Activated CD8-positive, alpha-beta T cell treated with anti-CD3 and anti-CD28 coated beads for 36 hours (primary cell): ENCODE data around the gene SKOR2. TPM values are rescaled to one million over a fixed set of nuclear protein-coding genes. Genes with fewer than 3 reads are reported as not detected.
"Not testable (repeated sequence)": the region's sequence is repeated elsewhere in the genome, so short reads cannot be mapped to it uniquely, and the experiment has no call there.

Source experiments
- ATAC-seq: fragments of 200-7000 bp; cut with Tn5 transposase; one replicate; pipeline ENCODE4 v1.10.0; 2021; ENCODE audit warnings: mild to moderate bottlenecking, moderate library complexity
- CTCF ChIA-PET: fragments of 350-600 bp; sonication (Branson Sonifier 250); formaldehyde crosslinking; loops from one replicate; lab custom pipeline; 2021; ENCODE audit warnings: antibody characterized with exemption; lab: Charles Lee
- POLR2A ChIA-PET: fragments of 350-600 bp; sonication (Branson Sonifier 250); formaldehyde crosslinking; loops from one replicate; lab custom pipeline; 2021; ENCODE audit warnings: antibody characterized with exemption; lab: Charles Lee
- DNase-seq: peaks from one replicate; pipeline ENCODE4 v3.0.0-alpha.2; 2020
- H3K27ac Mint-ChIP-seq: one replicate; pipeline ENCODE4 v1.8.0; 2021; ENCODE audit warnings: mild to moderate bottlenecking, mixed read lengths
- H3K27me3 Mint-ChIP-seq: one replicate; pipeline ENCODE4 v1.8.0; 2021; ENCODE audit warnings: mixed read lengths
- H3K36me3 Mint-ChIP-seq: one replicate; pipeline ENCODE4 v1.8.0; 2021; ENCODE audit warnings: low read depth, mixed read lengths
- H3K4me1 Mint-ChIP-seq: one replicate; pipeline ENCODE4 v1.8.0; 2021; ENCODE audit warnings: low read depth, mixed read lengths
- H3K4me3 Mint-ChIP-seq: one replicate; pipeline ENCODE4 v1.8.0; 2021; ENCODE audit warnings: mild to moderate bottlenecking, moderate library complexity, mixed read lengths
- H3K9me3 Mint-ChIP-seq: one replicate; pipeline ENCODE4 v1.8.0; 2021; ENCODE audit warnings: mixed read lengths
- intact Hi-C: fragments of 100-400 bp; cut with micrococcal nuclease; formaldehyde crosslinking; loops from one replicate; pipeline ENCODE4 v1.10.0; 2022
- total RNA-seq, 2 experiments: library from RNA; stranded (reverse); gene quantifications; one replicate each; pipeline ENCODE4 v1.2.3, GENCODE V29; 2021
- TF ChIP-seq, protein P1 (sequence below): fragments of 200-600 bp; IDR thresholded peaks from one replicate; pipeline ENCODE4 v1.8.0; 2022; ENCODE audit warnings: antibody characterized with exemption, mild to moderate bottlenecking

The SKOR2 gene
- total RNA-seq, 2 experiments from 2014 or later = not detected

- Mint-ChIP-seq H3K27me3 (peaks cover 19% of the 10 kb centered on the region), H3K9me3 (no peaks in the 10 kb centered on the region), H3K36me3 (no peaks in the 10 kb centered on the region), H3K4me1 (no peaks in the 10 kb centered on the region), H3K4me3 (no peak overlapping the region), H3K27ac (no peak overlapping the region)
- intact Hi-C loops = no loop called here
- ChIA-PET CTCF (interaction anchor here (0.7 to 5.1 kb wide), 18 partner anchors 9 to 157 kb away, joined by 3 to 65 read pairs (median 8); partner anchors contain the start of gene HDHD2), POLR2A (interaction anchor here (0.7 to 1.3 kb wide), 2 partner anchors 9 to 767 kb away, joined by 3 read pairs; no protein-coding TSS in a partner anchor)
- ATAC-seq (no peak), DNase-seq (no peak)
- TF ChIP-seq, protein P1, sequence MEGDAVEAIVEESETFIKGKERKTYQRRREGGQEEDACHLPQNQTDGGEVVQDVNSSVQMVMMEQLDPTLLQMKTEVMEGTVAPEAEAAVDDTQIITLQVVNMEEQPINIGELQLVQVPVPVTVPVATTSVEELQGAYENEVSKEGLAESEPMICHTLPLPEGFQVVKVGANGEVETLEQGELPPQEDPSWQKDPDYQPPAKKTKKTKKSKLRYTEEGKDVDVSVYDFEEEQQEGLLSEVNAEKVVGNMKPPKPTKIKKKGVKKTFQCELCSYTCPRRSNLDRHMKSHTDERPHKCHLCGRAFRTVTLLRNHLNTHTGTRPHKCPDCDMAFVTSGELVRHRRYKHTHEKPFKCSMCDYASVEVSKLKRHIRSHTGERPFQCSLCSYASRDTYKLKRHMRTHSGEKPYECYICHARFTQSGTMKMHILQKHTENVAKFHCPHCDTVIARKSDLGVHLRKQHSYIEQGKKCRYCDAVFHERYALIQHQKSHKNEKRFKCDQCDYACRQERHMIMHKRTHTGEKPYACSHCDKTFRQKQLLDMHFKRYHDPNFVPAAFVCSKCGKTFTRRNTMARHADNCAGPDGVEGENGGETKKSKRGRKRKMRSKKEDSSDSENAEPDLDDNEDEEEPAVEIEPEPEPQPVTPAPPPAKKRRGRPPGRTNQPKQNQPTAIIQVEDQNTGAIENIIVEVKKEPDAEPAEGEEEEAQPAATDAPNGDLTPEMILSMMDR = no peak
These were observed 47.6 kb downstream of the SKOR2 start for GRCh38 chr18:47203626-47204464.

DNA sequence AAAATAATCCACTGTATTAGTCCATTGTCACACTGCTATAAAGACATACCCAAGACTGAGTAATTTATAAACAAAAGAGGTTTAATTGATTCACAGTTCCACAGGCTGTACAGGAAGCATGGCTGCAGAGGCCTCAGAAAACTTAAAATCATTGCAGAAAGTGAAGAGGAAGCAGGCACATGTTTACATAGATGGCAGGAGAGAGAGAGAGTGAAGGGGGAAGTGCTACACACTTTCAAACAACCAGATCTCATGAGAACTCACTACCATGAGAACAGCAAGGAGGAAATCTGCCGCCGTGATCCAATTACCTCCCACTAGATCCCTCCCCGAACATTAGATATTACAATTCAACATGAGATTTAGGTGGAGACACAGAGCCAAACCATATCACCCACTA is 55.5 kb downstream of the SKOR2 start:
- H3K9me3 Mint-ChIP-seq, ATAC-seq, H3K36me3 Mint-ChIP-seq, intact Hi-C loops, H3K4me1 Mint-ChIP-seq, POLR2A ChIA-PET, H3K4me3 Mint-ChIP-seq, DNase-seq, H3K27ac Mint-ChIP-seq: not testable (repeated sequence)
- CTCF ChIA-PET = interaction anchor here (2.5 kb wide), 1 partner anchor 9 kb away, joined by 9 read pairs; no protein-coding TSS in a partner anchor
- peaks cover 35% of the 10 kb centered on the region for H3K27me3 Mint-ChIP-seq

- DNase-seq (peak; percentile 5), ATAC-seq (no peak)
- Mint-ChIP-seq H3K27me3 (peaks cover 29% of the 10 kb centered on the region), H3K4me1 (no peaks in the 10 kb centered on the region), H3K27ac (no peak overlapping the region), H3K9me3 (no peaks in the 10 kb centered on the region), H3K36me3 (no peaks in the 10 kb centered on the region), H3K4me3 (no peak overlapping the region)
- TF ChIP-seq, protein P1 = no peak
- POLR2A ChIA-PET = no interaction called here
- intact Hi-C loops = no loop called here
- CTCF ChIA-PET = interaction anchor here (1.9 kb wide), 1 partner anchor 13 kb away, joined by 10 read pairs; no protein-coding TSS in a partner anchor
These were observed 59.5 kb downstream of the SKOR2 start for GRCh38 chr18:47191961-47192360.

- ATAC-seq = no peak
These were observed 63.7 kb downstream of the SKOR2 start for GRCh38 chr18:47187721-47188120.

DNA sequence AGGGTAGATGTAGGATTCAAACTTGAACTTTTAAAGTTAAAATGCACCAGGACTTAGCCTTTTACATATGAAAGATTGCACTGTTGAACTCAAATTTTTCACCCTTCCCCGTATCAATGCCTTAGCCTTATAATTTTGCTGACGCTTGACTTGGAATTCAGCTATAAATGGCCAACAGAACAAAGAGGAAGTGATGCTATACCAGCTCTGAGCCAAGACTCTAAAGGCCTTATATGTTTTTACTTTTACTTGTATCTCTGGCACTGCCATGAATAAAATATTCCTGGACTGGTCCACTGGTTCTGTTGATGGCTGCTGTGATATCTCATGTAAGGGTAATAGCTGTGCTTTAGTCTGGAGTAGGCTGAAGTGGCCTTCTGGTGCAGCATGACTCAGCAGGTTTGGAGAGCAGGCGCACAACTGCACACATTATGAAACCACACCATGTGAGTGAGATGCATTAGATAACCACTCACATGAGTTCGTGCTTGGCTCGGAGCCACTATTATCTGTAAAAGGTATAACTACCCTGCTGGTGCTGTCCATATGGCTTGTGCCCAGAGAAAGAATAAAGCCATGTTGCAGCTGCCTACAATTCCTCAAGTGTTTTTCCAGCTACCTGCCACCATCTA is 66.9 kb downstream of the SKOR2 start:
- Mint-ChIP-seq H3K36me3 (no peaks in the 10 kb centered on the region), H3K4me1 (no peaks in the 10 kb centered on the region), H3K4me3 (no peak overlapping the region), H3K27ac (no peak overlapping the region), H3K9me3 (peaks cover 13% of the 10 kb centered on the region), H3K27me3 (peaks cover 8% of the 10 kb centered on the region)
- ChIA-PET POLR2A (no interaction called here), CTCF (interaction anchor here (1.9 kb wide), 1 partner anchor 19 kb away, joined by 8 read pairs; no protein-coding TSS in a partner anchor)
- no peak for ATAC-seq
- TF ChIP-seq, protein P1 = no peak
- intact Hi-C loops = no loop called here
- peak; percentile 42 for DNase-seq

More at GRCh38 chr18:47187721-47188120, 63.7 kb downstream of the SKOR2 start:
- TF ChIP-seq, protein P1 = no peak
- no peaks in the 10 kb centered on the region for H3K4me1 Mint-ChIP-seq
- no peak overlapping the region for H3K4me3 Mint-ChIP-seq
- H3K27ac Mint-ChIP-seq = no peak overlapping the region
- intact Hi-C loops = no loop called here
- POLR2A ChIA-PET = no interaction called here
- H3K27me3 Mint-ChIP-seq = peaks cover 15% of the 10 kb centered on the region
- CTCF ChIA-PET = no interaction called here
- no peaks in the 10 kb centered on the region for H3K36me3 Mint-ChIP-seq
- no peak for DNase-seq
- H3K9me3 Mint-ChIP-seq = peaks cover 13% of the 10 kb centered on the region

DNA sequence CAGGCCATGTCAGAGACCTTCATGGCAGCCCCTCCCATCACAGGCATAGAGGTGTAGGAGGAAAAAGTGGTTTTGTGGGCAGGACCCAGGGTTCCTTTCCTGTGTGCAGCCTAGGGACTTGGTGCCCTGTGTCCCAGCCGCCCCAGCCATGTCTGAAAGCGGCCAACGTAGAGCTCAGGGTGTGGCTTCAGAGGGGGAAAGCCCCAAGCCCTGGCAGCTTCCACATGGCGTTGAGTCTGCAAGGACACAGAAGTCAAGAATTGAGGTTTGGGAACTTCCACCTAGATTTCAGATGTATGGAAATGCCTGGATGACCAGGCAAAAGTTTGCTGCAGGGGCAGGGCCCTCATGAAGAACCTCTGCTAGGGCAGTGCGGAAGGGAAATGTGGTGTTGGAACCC is 69.3 kb downstream of the SKOR2 start:
- POLR2A ChIA-PET, H3K27me3 Mint-ChIP-seq, H3K27ac Mint-ChIP-seq, CTCF ChIA-PET, H3K4me1 Mint-ChIP-seq, H3K36me3 Mint-ChIP-seq, ATAC-seq, intact Hi-C loops, H3K4me3 Mint-ChIP-seq: not testable (repeated sequence)
- H3K9me3 Mint-ChIP-seq = peaks cover 13% of the 10 kb centered on the region
- DNase-seq = peak; percentile 10
